HCT116 (cell line): ENCODE data around the gene FBXL3. TPM values are rescaled to one million over a fixed set of nuclear protein-coding genes. Genes with fewer than 3 reads are reported as not detected.
"Not testable (repeated sequence)": the region's sequence is repeated elsewhere in the genome, so short reads cannot be mapped to it uniquely, and the experiment has no call there.

Experiments used
- ATAC-seq: fragments of 200-7000 bp; cut with Tn5 transposase; 2 replicates; pipeline ENCODE4 v1.9.1; 2020; ENCODE audit warnings: mild to moderate bottlenecking, moderate library complexity
- BruUV-seq: library from RNA; stranded (reverse); fragments of 400-500 nt; replicated peaks from 2 replicates; lab custom pipeline; 2021; lab: Mats Ljungman, UMichigan
- CTCF ChIA-PET: fragments of 300-600 bp; sonication (Branson Sonifier 250); formaldehyde crosslinking; loops from one replicate; lab custom pipeline; 2021; ENCODE audit warnings: antibody characterized with exemption; lab: Charles Lee
- POLR2A ChIA-PET: fragments of 300-600, 350-600 bp; sonication (Branson Sonifier 250); formaldehyde crosslinking; loops from one replicate; lab custom pipeline; 2021; ENCODE audit warnings: antibody characterized with exemption; lab: Charles Lee
- RAD21 ChIA-PET, 2 experiments: fragments of 300-600 bp; sonication (Branson Sonifier 250); formaldehyde crosslinking; loops; one replicate each; lab custom pipeline; 2023; ENCODE audit warnings: low total read pairs in 2 of 2; ENCODE audit not compliant: uncharacterized antibody in 2 of 2, unreplicated experiment in 2 of 2, low non-redundant PET in 1 of 2; lab: Charles Lee
- DNase-seq: peaks from one replicate; pipeline ENCODE4 v3.0.0-alpha.2; 2010; ENCODE audit warnings: low read depth, low spot score
- H2AFZ ChIP-seq: fragments of 200-600 bp; shearing (Covaris generic), sonication (generic); 2 replicates; pipeline ENCODE4 v1.6.1; 2017; ENCODE audit warnings: low read depth, mixed run types, mixed read lengths, antibody characterized with exemption, low read length; ENCODE audit not compliant: poor library complexity, severe bottlenecking
- H3K27ac ChIP-seq: 2 replicates; pipeline ENCODE4 v1.5.1; 2012; ENCODE audit warnings: low read depth, low read length
- H3K27me3 ChIP-seq: fragments of 200-600 bp; sonication (generic); 2 replicates; pipeline ENCODE4 v1.6.1; 2016; ENCODE audit warnings: mixed run types, low read length, mixed read lengths; ENCODE audit not compliant: insufficient read depth
- H3K36me3 ChIP-seq, 2 experiments: fragments of 200-500 bp in 1 of 2; fragments of 200-600 bp in 1 of 2; sonication (Bioruptor generic) in 1 of 2; sonication (generic) in 1 of 2; 2 replicates each; pipeline versions ENCODE4 v1.5.1 to v1.6.1; 2014 to 2016; ENCODE audit warnings: low read length in 2 of 2, inconsistent platforms in 1 of 2, mixed read lengths in 1 of 2, mixed run types in 1 of 2; ENCODE audit not compliant: insufficient read depth in 2 of 2, control insufficient read depth in 1 of 2
- H3K4me1 ChIP-seq, 2 experiments: fragments of 200-600 bp in 1 of 2; sonication (generic) in 1 of 2; 2 replicates each; pipeline versions ENCODE4 v1.5.1 to v1.6.1; 2012 to 2017; ENCODE audit warnings: low read length in 2 of 2, inconsistent platforms in 1 of 2, mild to moderate bottlenecking in 1 of 2, mixed read lengths in 1 of 2, mixed run types in 1 of 2, moderate library complexity in 1 of 2; ENCODE audit not compliant: insufficient read depth in 2 of 2, control insufficient read depth in 1 of 2
- H3K4me2 ChIP-seq: fragments of 200-600 bp; sonication (generic); 2 replicates; pipeline ENCODE4 v1.6.1; 2017; ENCODE audit warnings: mixed run types, low read length, mixed read lengths
- H3K4me3 ChIP-seq, 2 experiments: fragments of 200-600 bp in 1 of 2; sonication (generic) in 1 of 2; replicated peaks in 1 of 2; 2 replicates each; pipeline ENCODE4 v1.5.1; 2011 to 2016; ENCODE audit warnings: low read length in 2 of 2, control low read depth in 1 of 2, low read depth in 1 of 2, mild to moderate bottlenecking in 1 of 2, mixed read lengths in 1 of 2, mixed run types in 1 of 2
- H3K79me2 ChIP-seq: fragments of 200-600 bp; sonication (generic); 2 replicates; pipeline ENCODE4 v1.6.1; 2017; ENCODE audit warnings: mild to moderate bottlenecking, mixed run types, low read length, moderate library complexity, mixed read lengths; ENCODE audit not compliant: insufficient read depth
- H3K9ac ChIP-seq: fragments of 200-600 bp; sonication (generic); 2 replicates; pipeline ENCODE4 v1.6.1; 2016; ENCODE audit warnings: low read length, mixed read lengths
- H3K9me2 ChIP-seq: fragments of 200-600 bp; sonication (generic), shearing (Covaris generic); 2 replicates; pipeline ENCODE4 v1.6.1; 2017; ENCODE audit warnings: mixed run types, mild to moderate bottlenecking, moderate library complexity; ENCODE audit not compliant: insufficient read depth
- H3K9me3 ChIP-seq, 2 experiments: fragments of 200-500 bp in 1 of 2; fragments of 200-600 bp in 1 of 2; sonication (Bioruptor generic) in 1 of 2; sonication (generic) in 1 of 2; 2 replicates each; pipeline ENCODE4 v1.6.1; 2014 to 2017; ENCODE audit warnings: low read length in 2 of 2, mixed read lengths in 2 of 2, inconsistent platforms in 1 of 2, low read depth in 1 of 2, mild to moderate bottlenecking in 1 of 2, mixed run types in 1 of 2, moderate library complexity in 1 of 2; ENCODE audit not compliant: control insufficient read depth in 1 of 2, insufficient read depth in 1 of 2
- H4K20me1 ChIP-seq: fragments of 200-600 bp; sonication (generic), shearing (Covaris generic); 2 replicates; pipeline ENCODE4 v1.6.1; 2017; ENCODE audit warnings: mixed run types, mild to moderate bottlenecking, moderate library complexity; ENCODE audit not compliant: insufficient read depth
- ATF3 ChIP-seq: IDR thresholded peaks from 2 replicates; pipeline ENCODE4 v1.6.1; 2012
- CTCF ChIP-seq, 3 experiments: fragments of 200-600 bp in 1 of 3; sonication (generic) in 1 of 3; IDR thresholded peaks in 2 of 3; conservative IDR thresholded peaks in 1 of 3; 2 replicates each; pipeline ENCODE4 v1.5.1; 2012 to 2017; ENCODE audit warnings: low read depth in 2 of 3, low read length in 2 of 3, antibody characterized with exemption in 1 of 3, borderline replicate concordance in 1 of 3, control low read depth in 1 of 3, mild to moderate bottlenecking in 1 of 3, mixed read lengths in 1 of 3, mixed run types in 1 of 3, moderate library complexity in 1 of 3; ENCODE audit not compliant: insufficient read depth in 1 of 3
- EGR1 ChIP-seq: IDR thresholded peaks from 2 replicates; pipeline ENCODE4 v1.6.1; 2012; ENCODE audit warnings: low read depth
- EZH2 ChIP-seq: fragments of 200-600 bp; sonication (generic); IDR thresholded peaks from 2 replicates; pipeline ENCODE4 v1.6.1; 2017; ENCODE audit warnings: antibody characterized with exemption, mixed run types
- FOSL1 ChIP-seq: IDR thresholded peaks from 2 replicates; pipeline ENCODE4 v1.6.1; 2012; ENCODE audit warnings: low read depth
- JUND ChIP-seq: IDR thresholded peaks from 2 replicates; pipeline ENCODE4 v1.6.1; 2012
- POLR2A ChIP-seq: IDR thresholded peaks from 2 replicates; pipeline ENCODE4 v1.7.0; 2011; ENCODE audit warnings: borderline replicate concordance; ENCODE audit not compliant: insufficient read depth, insufficient read length; ENCODE audit errors: extremely low read depth
- REST ChIP-seq: IDR thresholded peaks from 2 replicates; pipeline ENCODE4 v1.6.1; 2012; ENCODE audit warnings: low read depth
- SP1 ChIP-seq: IDR thresholded peaks from 2 replicates; pipeline ENCODE4 v1.6.1; 2012; ENCODE audit warnings: low read depth
- YY1 ChIP-seq: IDR thresholded peaks from 2 replicates; pipeline ENCODE4 v1.6.1; 2011; ENCODE audit warnings: low read length, low read depth, moderate library complexity, mild to moderate bottlenecking; ENCODE audit not compliant: insufficient replicate concordance; ENCODE audit errors: extremely low read depth
- ZBTB33 ChIP-seq: IDR thresholded peaks from 2 replicates; pipeline ENCODE4 v1.6.1; 2011; ENCODE audit warnings: mild to moderate bottlenecking, low read length, moderate library complexity; ENCODE audit not compliant: insufficient replicate concordance; ENCODE audit errors: extremely low read depth
- ZFX ChIP-seq: fragments of 450-650 bp; IDR thresholded peaks from 2 replicates; pipeline ENCODE4 v1.6.1; 2017
- intact Hi-C: fragments of 100-400 bp; cut with micrococcal nuclease; formaldehyde crosslinking; loops from 2 replicates; pipeline ENCODE4 v1.10.0; 2022
- total RNA-seq: library from RNA; stranded (reverse); gene quantifications from one replicate; pipeline ENCODE4 v1.2.1, GENCODE V29; 2021; ENCODE audit not compliant: unreplicated experiment
- TF ChIP-seq, protein P1 (sequence below): IDR thresholded peaks from 2 replicates; pipeline ENCODE4 v1.6.1; 2012

FBXL3 gene
- total RNA-seq, 1 experiment from 2014 or later = 24.0 TPM

GRCh38 chr13:77009719-77010118, 17.2 kb downstream of the FBXL3 start:
- intact Hi-C loops = loop anchor here (10.0 kb wide), 1 partner anchor 1335 kb away; no protein-coding TSS in a partner anchor
- H3K4me2 ChIP-seq, H3K9ac ChIP-seq, H3K4me1 ChIP-seq, CTCF ChIA-PET, H3K9me3 ChIP-seq, ATAC-seq, H3K27ac ChIP-seq, RAD21 ChIA-PET, H3K9me2 ChIP-seq, H3K27me3 ChIP-seq, H2AFZ ChIP-seq, H4K20me1 ChIP-seq, POLR2A ChIA-PET, DNase-seq, BruUV-seq, H3K4me3 ChIP-seq: not testable (repeated sequence)
- Histone ChIP-seq H3K79me2 (peaks cover 68% of the 10 kb centered on the region), H3K36me3 (peaks cover 15 to 16% of the 10 kb centered on the region in 2 experiments)

- ChIA-PET POLR2A (no interaction called here), RAD21 (no interaction called here), CTCF (no interaction called here)
- no peaks in the 10 kb centered on the region for H3K9me3 ChIP-seq
- DNase-seq (no peak), ATAC-seq (no peak)
- no peaks in the 10 kb centered on the region for H4K20me1 ChIP-seq
- H3K9ac ChIP-seq = no peak overlapping the region
- no peak overlapping the region for H2AFZ ChIP-seq
- H3K27me3 ChIP-seq = no peaks in the 10 kb centered on the region
- no peaks in the 10 kb centered on the region for H3K4me1 ChIP-seq
- no peak overlapping the region for H3K4me3 ChIP-seq
- H3K79me2 ChIP-seq = peaks cover 61% of the 10 kb centered on the region
- peaks cover 9 to 17% of the 10 kb centered on the region in 2 experiments for H3K36me3 ChIP-seq
- no peak overlapping the region for H3K27ac ChIP-seq
- intact Hi-C loops = loop anchor here (10.0 kb wide), 1 partner anchor 1334 kb away; no protein-coding TSS in a partner anchor
- no TSS peak for BruUV-seq
- H3K9me2 ChIP-seq = no peaks in the 10 kb centered on the region
- no peak overlapping the region for H3K4me2 ChIP-seq
- TF ChIP-seq EZH2 = no peak
- TF ChIP-seq REST = no peak
- TF ChIP-seq ATF3 = no peak
- TF ChIP-seq, protein P1, sequence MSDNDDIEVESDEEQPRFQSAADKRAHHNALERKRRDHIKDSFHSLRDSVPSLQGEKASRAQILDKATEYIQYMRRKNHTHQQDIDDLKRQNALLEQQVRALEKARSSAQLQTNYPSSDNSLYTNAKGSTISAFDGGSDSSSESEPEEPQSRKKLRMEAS = no peak
- no peak for TF ChIP-seq YY1
- TF ChIP-seq ZFX = no peak
- no peak for TF ChIP-seq FOSL1
- no peak for TF ChIP-seq POLR2A
- no peak for TF ChIP-seq JUND
- no peak for TF ChIP-seq CTCF (IDR thresholded peaks at IDR 0.05 in 2 of 3, conservative IDR thresholded peaks at IDR 0.05 in 1 of 3; ENCODE audit: borderline replicate concordance in 1 of 3, insufficient read depth in 1 of 3, low read depth in 2 of 3, low read length in 2 of 3)
- TF ChIP-seq EGR1 = no peak
- TF ChIP-seq ZBTB33 = no peak
- TF ChIP-seq SP1 = no peak
Observed at GRCh38 chr13:77009011-77009410, 17.9 kb downstream of the FBXL3 start.
